Measurements from ENCODE around the gene PDE7B. TPM values are rescaled to one million over a fixed set of nuclear protein-coding genes. Genes with fewer than 3 reads are reported as not detected.

Gene PDE7B
- total RNA-seq, 2 experiments from 2014 or later = 0.38 to 3.5 TPM

GRCh38 chr6:135883045-135883444, 31.5 kb downstream of the PDE7B start:
- DNase-seq (no peak), ATAC-seq (no peak)
- Mint-ChIP-seq H3K9me3 (ENCODE audit: low read depth) (no peaks in the 10 kb centered on the region), H3K4me3 (no peak overlapping the region), H3K4me1 (peaks cover 24% of the 10 kb centered on the region), H3K27ac (no peak overlapping the region), H3K27me3 (no peaks in the 10 kb centered on the region), H3K36me3 (no peaks in the 10 kb centered on the region)
- CTCF ChIA-PET = interaction anchor here (1.7 to 1.9 kb wide), 2 partner anchors 27 to 347 kb away, joined by 4 to 8 read pairs; no protein-coding TSS in a partner anchor

- CTCF ChIA-PET = interaction anchor here (1.7 to 1.9 kb wide), 2 partner anchors 26 to 348 kb away, joined by 4 to 8 read pairs; no protein-coding TSS in a partner anchor
- DNase-seq (no peak), ATAC-seq (no peak)
- Mint-ChIP-seq H3K36me3 (no peaks in the 10 kb centered on the region), H3K9me3 (ENCODE audit: low read depth) (no peaks in the 10 kb centered on the region), H3K4me1 (peaks cover 24% of the 10 kb centered on the region), H3K4me3 (no peak overlapping the region), H3K27me3 (no peaks in the 10 kb centered on the region), H3K27ac (no peak overlapping the region)
Measured at GRCh38 chr6:135883536-135883935, 32.0 kb downstream of the PDE7B start.

- no peaks in the 10 kb centered on the region for H3K9me3 Mint-ChIP-seq (ENCODE audit: low read depth)
- no peak overlapping the region for H3K4me3 Mint-ChIP-seq
- CTCF ChIA-PET = interaction anchor here (1.7 to 1.9 kb wide), 2 partner anchors 26 to 349 kb away, joined by 4 to 8 read pairs; no protein-coding TSS in a partner anchor
- H3K4me1 Mint-ChIP-seq = peaks cover 24% of the 10 kb centered on the region
- no peak overlapping the region for H3K27ac Mint-ChIP-seq
- DNase-seq (no peak), ATAC-seq (no peak)
- H3K36me3 Mint-ChIP-seq = no peaks in the 10 kb centered on the region
- no peaks in the 10 kb centered on the region for H3K27me3 Mint-ChIP-seq
Measured at GRCh38 chr6:135884136-135884535, 32.6 kb downstream of the PDE7B start.

- Mint-ChIP-seq H3K27me3 (no peaks in the 10 kb centered on the region), H3K27ac (no peak overlapping the region), H3K9me3 (ENCODE audit: low read depth) (no peaks in the 10 kb centered on the region), H3K4me3 (no peak overlapping the region), H3K36me3 (no peaks in the 10 kb centered on the region), H3K4me1 (peaks cover 2% of the 10 kb centered on the region)
- CTCF ChIA-PET = no interaction called here
- ATAC-seq (no peak), DNase-seq (no peak)
Measured at GRCh38 chr6:135887069-135887468, 35.6 kb downstream of the PDE7B start.

DNA sequence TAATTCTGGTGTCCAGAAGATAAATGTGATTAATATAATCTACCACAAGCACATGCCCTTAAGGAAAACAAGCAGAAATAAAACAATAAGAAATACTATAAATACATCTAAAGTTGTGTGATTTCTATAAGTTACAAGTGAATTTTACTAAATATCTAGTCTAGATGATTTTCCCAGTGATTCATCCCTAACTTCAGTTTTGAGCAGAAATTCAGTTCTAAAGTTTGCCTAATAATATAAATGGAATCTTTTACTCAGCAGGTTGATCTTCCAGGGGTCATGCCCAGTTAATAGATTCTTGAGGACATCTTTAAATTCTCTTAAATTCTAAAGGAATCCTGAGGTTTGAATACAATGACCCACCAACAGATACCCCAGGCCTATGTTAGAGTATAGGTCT, 37.3 kb downstream of the PDE7B start:
- CTCF ChIA-PET = interaction anchor here (0.5 kb wide), 1 partner anchor 341 kb away, joined by 3 read pairs; no protein-coding TSS in a partner anchor
- Mint-ChIP-seq H3K4me3 (no peak overlapping the region), H3K9me3 (ENCODE audit: low read depth) (no peaks in the 10 kb centered on the region), H3K36me3 (no peaks in the 10 kb centered on the region), H3K27ac (no peak overlapping the region), H3K27me3 (no peaks in the 10 kb centered on the region), H3K4me1 (no peaks in the 10 kb centered on the region)
- DNase-seq (no peak), ATAC-seq (no peak)

- ATAC-seq (no peak), DNase-seq (no peak)
- CTCF ChIA-PET = interaction anchor here (0.6 kb wide), 1 partner anchor 417 kb away, joined by 3 read pairs; no protein-coding TSS in a partner anchor
- Mint-ChIP-seq H3K27ac (no peak overlapping the region), H3K4me1 (no peaks in the 10 kb centered on the region), H3K9me3 (ENCODE audit: low read depth) (no peaks in the 10 kb centered on the region), H3K36me3 (no peaks in the 10 kb centered on the region), H3K27me3 (no peaks in the 10 kb centered on the region), H3K4me3 (no peak overlapping the region)
Measured at GRCh38 chr6:135890876-135891275, 39.4 kb downstream of the PDE7B start.

- Mint-ChIP-seq H3K4me1 (peaks cover under 1% of the 10 kb centered on the region), H3K27me3 (no peaks in the 10 kb centered on the region), H3K9me3 (ENCODE audit: low read depth) (no peaks in the 10 kb centered on the region), H3K27ac (no peak overlapping the region), H3K4me3 (no peak overlapping the region), H3K36me3 (no peaks in the 10 kb centered on the region)
- CTCF ChIA-PET = interaction anchor here (1.8 kb wide), 1 partner anchor 18 kb away, joined by 7 read pairs; no protein-coding TSS in a partner anchor
- DNase-seq = no peak
- no peak for ATAC-seq
Measured at GRCh38 chr6:135891710-135892109, 40.2 kb downstream of the PDE7B start.

- no peak for ATAC-seq
Measured at GRCh38 chr6:135895231-135895911, 43.9 kb downstream of the PDE7B start.

GRCh38 chr6:135897087-135897486, 45.6 kb downstream of the PDE7B start:
- Mint-ChIP-seq H3K36me3 (no peaks in the 10 kb centered on the region), H3K27ac (no peak overlapping the region), H3K4me3 (no peak overlapping the region), H3K9me3 (ENCODE audit: low read depth) (no peaks in the 10 kb centered on the region), H3K4me1 (peaks cover 4% of the 10 kb centered on the region), H3K27me3 (no peaks in the 10 kb centered on the region)
- no peak for DNase-seq
- ATAC-seq = no peak
- CTCF ChIA-PET = no interaction called here

More at GRCh38 chr6:135895231-135895911, 43.9 kb downstream of the PDE7B start:
- no peak overlapping the region for H3K27ac Mint-ChIP-seq
- no peak overlapping the region for H3K4me3 Mint-ChIP-seq
- H3K9me3 Mint-ChIP-seq (ENCODE audit: low read depth) = no peaks in the 10 kb centered on the region
- peaks cover 4% of the 10 kb centered on the region for H3K4me1 Mint-ChIP-seq
- H3K36me3 Mint-ChIP-seq = no peaks in the 10 kb centered on the region
- no peak for DNase-seq
- CTCF ChIA-PET = no interaction called here
- no peaks in the 10 kb centered on the region for H3K27me3 Mint-ChIP-seq

DNA sequence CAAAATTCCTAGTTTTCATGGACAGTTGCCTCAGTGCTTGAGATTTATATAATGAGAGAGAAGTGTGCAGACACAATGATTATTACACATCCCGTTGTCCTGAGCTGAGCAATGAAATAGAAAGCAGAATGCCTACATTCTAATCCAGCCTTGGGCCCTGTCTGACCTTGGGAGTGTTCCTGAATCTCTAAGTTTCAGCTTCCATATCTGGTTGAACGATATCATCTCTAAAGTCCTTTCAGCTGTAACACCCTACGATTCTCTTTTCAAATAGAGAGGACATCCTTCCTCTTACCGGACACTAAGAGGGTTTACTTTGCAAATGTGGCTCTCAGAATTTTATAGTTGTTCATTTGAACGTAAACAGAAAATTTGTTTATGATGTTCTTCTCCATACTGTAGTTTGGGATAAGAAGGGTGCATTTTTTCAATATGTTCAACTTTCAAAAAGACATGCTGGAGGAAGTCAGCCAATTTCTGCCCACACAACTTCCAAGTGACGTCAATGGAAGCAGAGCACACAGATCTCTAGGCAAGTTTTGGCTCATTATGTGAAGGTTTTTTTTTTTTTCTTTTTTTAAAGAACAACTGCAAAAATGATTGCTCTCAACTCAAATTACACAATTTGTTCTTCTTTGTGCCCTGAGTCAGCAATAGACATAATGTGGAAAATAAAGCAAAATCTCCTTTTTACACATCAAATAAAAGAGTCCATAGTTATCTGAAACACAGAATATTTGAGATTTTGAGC, 50.4 kb downstream of the PDE7B start:
- Mint-ChIP-seq H3K9me3 (ENCODE audit: low read depth) (no peaks in the 10 kb centered on the region), H3K36me3 (no peaks in the 10 kb centered on the region), H3K27me3 (no peaks in the 10 kb centered on the region), H3K4me1 (peaks cover under 1% of the 10 kb centered on the region), H3K4me3 (no peak overlapping the region), H3K27ac (no peak overlapping the region)
- ATAC-seq = no peak
- no peak for DNase-seq
- CTCF ChIA-PET = interaction anchor here (1.0 to 1.3 kb wide), 2 partner anchors 8 to 449 kb away, joined by 3 to 6 read pairs; no protein-coding TSS in a partner anchor

DNA sequence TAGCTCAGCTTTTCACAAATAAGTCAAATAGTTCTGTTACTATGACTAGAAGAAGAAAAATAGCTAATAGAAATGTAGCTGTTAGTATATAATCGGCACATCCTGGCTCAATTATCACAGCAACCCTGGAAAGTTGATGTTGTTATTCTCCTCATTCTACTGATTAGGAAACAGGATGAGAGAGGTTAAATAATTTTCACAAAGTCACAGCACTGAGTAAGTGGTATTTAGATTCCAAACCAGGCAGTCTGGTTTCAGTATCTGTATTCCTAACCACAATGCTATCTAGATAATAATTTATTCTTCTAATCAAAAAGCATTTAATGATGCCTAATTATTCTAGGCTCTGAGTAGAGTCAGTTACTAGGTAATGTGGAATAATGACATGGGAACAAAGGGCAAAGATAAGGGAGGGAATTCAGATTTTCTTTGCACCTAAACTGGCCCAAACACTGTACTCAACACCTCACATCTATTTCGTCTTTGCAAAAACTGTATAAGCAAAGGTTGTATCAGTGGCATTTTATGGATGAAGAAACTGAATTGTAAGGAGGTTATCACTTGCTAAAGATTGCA, 51.3 kb downstream of the PDE7B start:
- Mint-ChIP-seq H3K4me3 (no peak overlapping the region), H3K36me3 (no peaks in the 10 kb centered on the region), H3K9me3 (ENCODE audit: low read depth) (no peaks in the 10 kb centered on the region), H3K27me3 (no peaks in the 10 kb centered on the region), H3K27ac (no peak overlapping the region), H3K4me1 (no peaks in the 10 kb centered on the region)
- DNase-seq = no peak
- no peak for ATAC-seq
- CTCF ChIA-PET = interaction anchor here (0.6 to 1.0 kb wide), 2 partner anchors 130 to 366 kb away, joined by 3 read pairs; no protein-coding TSS in a partner anchor

- Mint-ChIP-seq H3K4me3 (no peak overlapping the region), H3K9me3 (ENCODE audit: low read depth) (no peaks in the 10 kb centered on the region), H3K27me3 (no peaks in the 10 kb centered on the region), H3K27ac (no peak overlapping the region), H3K4me1 (peaks cover 1% of the 10 kb centered on the region), H3K36me3 (no peaks in the 10 kb centered on the region)
- ATAC-seq (no peak), DNase-seq (no peak)
- CTCF ChIA-PET = no interaction called here
Measured at GRCh38 chr6:135904666-135905065, 53.2 kb downstream of the PDE7B start.

- H3K36me3 Mint-ChIP-seq = no peaks in the 10 kb centered on the region
- no peak overlapping the region for H3K4me3 Mint-ChIP-seq
- CTCF ChIA-PET = interaction anchor here (1.4 kb wide), 1 partner anchor 399 kb away, joined by 4 read pairs; no protein-coding TSS in a partner anchor
- H3K27me3 Mint-ChIP-seq = no peaks in the 10 kb centered on the region
- ATAC-seq (no peak), DNase-seq (no peak)
- H3K9me3 Mint-ChIP-seq (ENCODE audit: low read depth) = no peaks in the 10 kb centered on the region
- peaks cover 5% of the 10 kb centered on the region for H3K4me1 Mint-ChIP-seq
- H3K27ac Mint-ChIP-seq = no peak overlapping the region
Measured at GRCh38 chr6:135905604-135906300, 54.3 kb downstream of the PDE7B start.

Data from activated CD8-positive, alpha-beta memory T cell treated with anti-CD3 and anti-CD28 coated beads, Interleukin-2, amount 10 ng/mL, durations not matched to agents 7 days and 5 days (primary cell).